ENCODE results near the gene HDAC9.

Gene HDAC9

GRCh38 chr7:18558910-18559309 lies 63.4 kb downstream of the HDAC9 start:
- no peak for DNase-seq

DNA sequence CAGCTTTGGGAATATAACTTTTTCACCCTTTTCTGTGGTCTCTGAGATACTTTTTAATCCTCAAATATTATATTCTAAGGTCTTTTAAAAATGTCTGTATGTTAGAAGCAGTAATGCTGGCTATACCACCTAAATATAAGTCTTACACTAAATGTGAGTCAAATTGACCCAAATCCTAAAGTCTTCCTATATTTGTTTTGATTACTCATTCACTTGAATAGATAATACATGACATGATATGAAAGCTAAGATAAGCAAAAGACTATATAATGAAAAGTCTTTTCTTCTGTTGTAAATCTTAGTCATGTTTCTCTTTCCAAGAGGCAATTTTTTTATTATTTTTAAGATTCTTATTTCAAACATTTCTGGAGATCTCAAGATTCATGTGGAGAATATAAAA lies 64.2 kb downstream of the HDAC9 start:
- DNase-seq: no peak

- no peak for DNase-seq
These were observed 69.2 kb downstream of the HDAC9 start for GRCh38 chr7:18564779-18565178.

GRCh38 chr7:18565337-18565736 lies 69.8 kb downstream of the HDAC9 start:
- DNase-seq: no peak

- no peak for DNase-seq
These were observed 70.7 kb downstream of the HDAC9 start for GRCh38 chr7:18566205-18566604.

DNA sequence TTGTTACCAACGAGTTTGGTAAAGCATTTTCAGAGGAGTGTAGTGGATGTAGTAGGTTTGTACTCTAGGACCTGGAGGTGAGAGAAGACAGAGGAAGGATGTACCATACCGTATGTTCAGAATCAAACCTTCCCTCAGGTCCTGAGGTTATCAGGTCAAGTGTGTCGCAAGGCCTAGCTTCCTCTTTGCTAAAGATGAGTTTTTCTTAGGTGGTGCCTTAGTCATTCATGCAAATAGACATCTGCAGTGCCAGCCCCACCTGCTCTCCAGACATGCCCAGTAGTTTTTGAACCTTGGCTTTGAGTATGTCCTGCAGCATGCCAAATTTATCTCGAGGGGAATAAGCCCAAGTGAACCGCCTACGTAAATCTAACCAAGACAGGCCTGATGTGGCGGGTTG lies 71.3 kb downstream of the HDAC9 start:
- DNase-seq: no peak

DNA sequence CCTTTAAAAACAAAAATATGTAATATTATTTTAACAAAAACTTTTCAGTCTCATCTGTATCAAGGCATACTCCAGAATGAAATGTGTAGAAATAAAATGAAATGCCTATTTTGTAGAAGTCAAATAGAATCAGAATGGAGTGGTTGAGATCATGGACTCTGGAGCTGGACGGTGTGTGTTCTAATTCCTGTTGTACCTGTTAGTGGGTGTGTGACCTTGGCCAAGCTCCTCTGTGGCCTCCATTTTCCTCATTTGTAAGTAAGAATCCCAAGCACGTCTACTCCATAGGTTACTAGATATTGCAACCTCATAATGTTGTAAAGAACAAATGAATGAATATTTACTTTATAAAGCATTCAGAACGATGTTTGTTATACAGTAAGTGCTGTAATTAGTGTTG lies 74.9 kb downstream of the HDAC9 start:
- no peak for DNase-seq

DNA sequence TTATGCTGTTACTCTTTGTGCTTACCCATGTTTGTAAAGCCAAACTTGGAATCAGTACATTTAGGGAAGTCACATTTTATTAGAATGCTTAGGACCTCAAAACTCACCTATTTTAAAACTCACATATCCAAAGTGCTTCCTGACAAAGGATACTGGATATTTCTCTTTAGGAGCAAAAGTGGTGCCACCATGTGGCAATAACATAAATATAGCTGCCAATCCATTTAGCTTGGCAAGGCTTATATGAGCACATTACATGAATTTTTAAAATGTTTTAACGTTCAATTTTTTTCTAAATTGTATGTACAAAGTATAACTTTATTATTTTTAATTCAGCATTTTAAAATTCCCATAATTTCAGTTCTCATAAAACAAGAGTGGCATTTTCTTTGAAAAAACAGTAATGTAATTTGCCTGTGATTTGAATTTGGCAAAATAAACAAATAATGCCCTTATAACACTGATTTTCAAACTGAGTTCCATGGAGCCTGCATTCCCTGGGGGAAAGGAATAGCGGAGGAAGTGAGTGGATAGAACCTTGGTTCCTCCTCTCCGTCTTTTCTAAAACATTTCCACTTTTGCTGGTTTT lies 75.4 kb downstream of the HDAC9 start:
- DNase-seq: no peak

DNA sequence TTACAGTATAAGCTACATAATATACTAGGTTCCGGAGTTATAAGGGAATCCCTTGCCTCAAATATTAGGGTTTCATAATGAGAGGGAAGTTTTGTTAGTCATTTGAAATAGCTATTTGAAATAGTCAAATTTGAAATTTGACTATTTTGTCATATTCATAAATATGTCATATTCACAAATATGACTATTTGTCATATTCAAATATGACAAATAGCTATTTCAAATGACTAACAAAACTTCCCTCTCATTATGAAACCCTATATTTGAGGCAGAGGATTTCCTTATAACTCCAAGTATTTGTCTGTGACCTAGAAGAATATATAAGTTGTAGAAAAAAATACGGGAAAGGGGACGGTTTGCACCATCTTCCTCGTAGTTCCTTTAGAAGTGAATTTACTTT lies 76.6 kb downstream of the HDAC9 start:
- no peak for DNase-seq

DNA sequence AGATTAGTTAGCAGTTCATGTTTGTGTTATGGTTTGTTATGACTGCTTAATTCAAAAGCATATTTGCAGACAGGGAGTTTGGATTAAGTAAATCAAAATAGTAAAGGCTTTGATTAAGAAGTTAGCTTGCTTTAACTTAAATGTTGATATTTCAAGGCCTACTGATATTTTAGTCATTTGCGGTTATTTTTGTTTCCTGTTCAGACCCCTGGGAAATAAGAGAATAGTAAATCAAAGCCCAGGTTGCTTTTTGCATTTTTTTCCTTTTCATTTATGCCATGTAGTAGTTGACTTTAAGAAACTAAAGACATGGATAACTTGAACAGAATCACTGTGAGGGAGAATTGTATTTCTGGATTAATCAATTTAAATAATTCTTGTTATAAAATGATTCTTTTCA lies 77.3 kb downstream of the HDAC9 start:
- DNase-seq: no peak

GRCh38 chr7:18573410-18574234 lies 78.1 kb downstream of the HDAC9 start:
- DNase-seq: no peak

DNA sequence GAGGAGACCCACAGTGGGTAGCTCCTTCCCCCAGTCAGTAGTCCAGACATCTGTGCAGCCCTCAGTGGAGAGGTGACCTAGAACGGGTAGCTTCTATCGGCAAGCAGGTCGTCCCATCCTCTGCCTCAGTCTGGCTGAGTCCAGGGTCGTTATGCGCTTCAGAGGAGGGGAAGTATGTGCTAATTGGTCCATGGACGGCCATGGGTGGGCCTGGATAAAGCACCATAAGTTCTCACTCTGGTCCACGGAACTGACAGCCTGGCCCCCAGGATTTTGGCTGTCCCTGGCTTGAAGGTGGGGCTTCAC lies 78.6 kb downstream of the HDAC9 start:
- no peak for DNase-seq

DNA sequence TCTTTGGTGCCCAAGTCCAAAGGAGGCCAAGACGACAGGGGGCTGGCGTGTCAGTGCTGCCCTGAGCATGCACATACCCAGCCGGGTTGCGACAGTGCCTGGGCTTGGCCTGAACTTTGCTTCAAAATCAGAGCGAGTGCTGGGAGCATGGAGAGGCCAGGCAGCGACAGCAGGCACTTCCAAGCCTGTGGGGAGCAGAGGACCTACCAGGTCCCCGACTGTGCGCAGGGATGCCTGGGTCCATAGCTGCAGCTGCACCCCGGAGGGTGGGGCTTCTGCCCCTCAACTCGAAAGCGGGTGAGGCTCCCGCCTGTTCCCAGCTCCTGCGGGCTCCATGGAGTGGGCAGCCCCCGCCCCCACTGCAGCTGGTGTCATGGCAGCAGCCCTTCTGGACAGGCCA lies 79.1 kb downstream of the HDAC9 start:
- DNase-seq: no peak

GRCh38 chr7:18575622-18576572 lies 80.3 kb downstream of the HDAC9 start:
- no peak for DNase-seq

GRCh38 chr7:18577096-18577771 lies 81.7 kb downstream of the HDAC9 start:
- DNase-seq: no peak

GRCh38 chr7:18579698-18580097 lies 84.1 kb downstream of the HDAC9 start:
- DNase-seq: no peak

- DNase-seq: no peak
These were observed 85.4 kb downstream of the HDAC9 start for GRCh38 chr7:18580950-18581349.

DNA sequence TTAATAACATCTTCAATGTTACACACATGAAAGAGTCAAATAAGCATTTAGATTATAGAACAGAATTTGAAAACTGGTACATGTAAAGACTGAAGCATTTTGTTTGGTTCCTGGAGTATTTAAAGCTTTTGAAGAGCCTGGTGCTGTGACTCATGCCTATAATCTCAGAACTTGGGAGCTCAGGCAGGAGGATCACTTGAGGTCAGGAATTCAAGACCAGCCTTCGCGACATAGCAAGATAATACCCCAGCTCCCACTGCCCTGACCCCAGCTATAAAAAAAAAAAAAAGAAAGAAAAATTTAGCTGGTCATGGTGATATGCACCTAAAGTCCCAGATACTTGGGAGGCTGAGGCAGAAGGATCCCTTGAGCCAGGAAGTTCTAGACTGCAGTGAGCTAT lies 87.8 kb downstream of the HDAC9 start:
- DNase-seq: no peak

GRCh38 chr7:18590241-18590640 lies 94.7 kb downstream of the HDAC9 start:
- no peak for DNase-seq

DNA sequence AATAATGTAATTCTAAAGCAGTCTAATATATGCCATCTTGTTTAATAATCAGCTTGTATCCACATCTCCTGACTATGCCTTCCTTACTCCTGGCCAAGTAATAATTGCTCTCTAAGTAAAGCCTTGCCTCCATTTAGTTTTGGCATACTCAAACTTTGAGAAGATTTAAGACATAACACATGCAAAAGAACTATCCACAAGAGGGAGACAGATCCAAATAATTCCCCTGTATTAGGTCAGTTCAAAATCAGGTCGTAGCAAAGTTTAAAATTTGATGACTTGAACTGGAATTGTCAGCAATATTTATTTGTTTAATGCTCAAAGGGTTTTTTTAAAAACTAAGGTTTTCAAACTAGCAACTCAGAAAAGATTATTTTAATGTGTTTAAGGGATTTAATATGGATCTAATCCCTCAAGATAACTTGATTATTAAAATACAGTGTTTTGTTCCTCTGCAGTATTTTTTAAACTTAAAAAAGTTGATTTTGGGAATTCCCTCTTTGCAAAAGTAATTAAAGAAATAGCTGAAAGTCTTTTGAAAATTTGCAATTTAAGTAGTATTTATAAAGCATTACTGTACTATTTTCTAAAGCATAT lies 95.3 kb downstream of the HDAC9 start:
- no peak for DNase-seq

- DNase-seq: no peak
These were observed 98.2 kb downstream of the HDAC9 start for GRCh38 chr7:18593602-18594279.

GRCh38 chr7:18597754-18598153 lies 102.2 kb downstream of the HDAC9 start:
- no peak for DNase-seq

Measured in DMS79 (cell line).